Neural progenitor cell (in vitro differentiated cells): ENCODE results near the gene FAAH2. TPM values are rescaled to one million over a fixed set of nuclear protein-coding genes. Genes with fewer than 3 reads are reported as not detected.

Experiments used
- DNase-seq: peaks from one replicate; pipeline ENCODE4 v3.0.0-alpha.2; 2016; ENCODE audit warnings: low spot score
- H2AFZ ChIP-seq: fragments of 200-600 bp; sonication (generic); replicated peaks from 2 replicates; pipeline ENCODE4 v1.6.1; 2016; ENCODE audit warnings: antibody characterized with exemption
- H3F3A ChIP-seq: fragments of 200-600 bp; sonication (generic); 2 replicates; pipeline ENCODE4 v1.6.1; 2016; ENCODE audit warnings: antibody characterized with exemption, low read depth
- H3K27ac ChIP-seq: fragments of 200-600 bp; sonication (generic); 2 replicates; pipeline ENCODE4 v1.5.1; 2016; ENCODE audit warnings: mild to moderate bottlenecking
- H3K27me3 ChIP-seq: fragments of 200-600 bp; sonication (generic); 2 replicates; pipeline ENCODE4 v1.6.1; 2016; ENCODE audit warnings: mild to moderate bottlenecking, moderate library complexity
- H3K36me3 ChIP-seq: fragments of 200-600 bp; sonication (generic); 2 replicates; pipeline ENCODE4 v1.5.1; 2016
- H3K4me1 ChIP-seq: fragments of 200-600 bp; sonication (generic); 2 replicates; pipeline ENCODE4 v1.6.1; 2016; ENCODE audit warnings: mixed run types
- H3K4me2 ChIP-seq: fragments of 200-600 bp; sonication (generic); 2 replicates; pipeline ENCODE4 v1.6.1; 2016
- H3K4me3 ChIP-seq: fragments of 200-600 bp; sonication (generic); 2 replicates; pipeline ENCODE4 v1.5.1; 2016
- H3K79me2 ChIP-seq: fragments of 200-600 bp; sonication (generic); 2 replicates; pipeline ENCODE4 v1.6.1; 2016; ENCODE audit warnings: low read depth
- H3K9ac ChIP-seq: fragments of 200-600 bp; sonication (generic); 2 replicates; pipeline ENCODE4 v1.6.1; 2016
- H3K9me3 ChIP-seq: fragments of 200-600 bp; sonication (generic); 2 replicates; pipeline ENCODE4 v1.5.1; 2016; ENCODE audit warnings: low read depth
- H4K20me1 ChIP-seq: fragments of 200-600 bp; sonication (generic); 2 replicates; pipeline ENCODE4 v1.6.1; 2016; ENCODE audit warnings: low read depth
- H3K27ac Mint-ChIP-seq: 3 replicates; pipeline ENCODE4 v1.8.0; 2021; ENCODE audit warnings: mixed read lengths
- H3K27me3 Mint-ChIP-seq: 2 replicates; pipeline ENCODE4 v1.8.0; 2022; ENCODE audit warnings: low read depth, mild to moderate bottlenecking, inconsistent platforms, moderate library complexity, mixed read lengths; ENCODE audit not compliant: insufficient read depth
- H3K36me3 Mint-ChIP-seq: 3 replicates; pipeline ENCODE4 v1.8.0; 2021; ENCODE audit warnings: mixed read lengths
- H3K4me1 Mint-ChIP-seq: 3 replicates; pipeline ENCODE4 v1.8.0; 2021; ENCODE audit warnings: mixed read lengths
- H3K4me3 Mint-ChIP-seq: 3 replicates; pipeline ENCODE4 v1.8.0; 2021; ENCODE audit warnings: mild to moderate bottlenecking, moderate library complexity, mixed read lengths
- H3K9me3 Mint-ChIP-seq: 3 replicates; pipeline ENCODE4 v1.8.0; 2020; ENCODE audit warnings: mixed read lengths
- CTCF ChIP-seq: fragments of 200-600 bp; sonication (generic); IDR thresholded peaks from 2 replicates; pipeline ENCODE4 v1.5.1; 2017; ENCODE audit warnings: antibody characterized with exemption, mild to moderate bottlenecking
- EZH2 ChIP-seq: fragments of 200-600 bp; sonication (generic); IDR thresholded peaks from 2 replicates; pipeline ENCODE4 v1.6.1; 2017; ENCODE audit warnings: antibody characterized with exemption, mild to moderate bottlenecking, moderate library complexity
- EZH2phosphoT487 ChIP-seq: fragments of 200-600 bp; sonication (generic); IDR thresholded peaks from 2 replicates; pipeline ENCODE4 v1.6.1; 2017; ENCODE audit warnings: antibody characterized with exemption
- total RNA-seq: library from RNA; depleted of rRNA; stranded (reverse); fragments of >200 nt; gene quantifications from 2 replicates; pipeline ENCODE4 v1.2.3, GENCODE V29; 2015; ENCODE audit warnings: low replicate concordance

FAAH2 gene
- total RNA-seq, 1 donor from 2014 or later, result 24.6 TPM

- Mint-ChIP-seq H3K27ac (no peak overlapping the region), H3K9me3 (peaks cover 8% of the 10 kb centered on the region), H3K4me1 (no peaks in the 10 kb centered on the region), H3K36me3 (no peaks in the 10 kb centered on the region), H3K4me3 (no peak overlapping the region), H3K27me3 (no peaks in the 10 kb centered on the region)
- no peaks in the 10 kb centered on the region for H3K9me3 ChIP-seq
- H3K36me3 ChIP-seq, result no peaks in the 10 kb centered on the region
- H4K20me1 ChIP-seq, result no peaks in the 10 kb centered on the region
- no peak overlapping the region for H3K4me2 ChIP-seq
- no peak overlapping the region for H3K9ac ChIP-seq
- no peak overlapping the region for H2AFZ ChIP-seq
- TF ChIP-seq EZH2phosphoT487 (no peak), CTCF (no peak), EZH2 (no peak)
- no peak overlapping the region for H3K27ac ChIP-seq
- no peaks in the 10 kb centered on the region for H3K4me1 ChIP-seq
- no peaks in the 10 kb centered on the region for H3K79me2 ChIP-seq
- H3F3A ChIP-seq, result no peaks in the 10 kb centered on the region
- DNase-seq, result no peak
- no peaks in the 10 kb centered on the region for H3K27me3 ChIP-seq
- no peak overlapping the region for H3K4me3 ChIP-seq
Observed at GRCh38 chrX:57445076-57445475, 158.6 kb downstream of the FAAH2 start.

GRCh38 chrX:57445832-57446231 is 159.3 kb downstream of the FAAH2 start:
- H4K20me1 ChIP-seq, result no peaks in the 10 kb centered on the region
- TF ChIP-seq EZH2phosphoT487 (no peak), EZH2 (no peak), CTCF (no peak)
- H3K4me3 ChIP-seq, result no peak overlapping the region
- Mint-ChIP-seq H3K4me1 (no peaks in the 10 kb centered on the region), H3K27me3 (no peaks in the 10 kb centered on the region), H3K36me3 (no peaks in the 10 kb centered on the region), H3K9me3 (peaks cover 2% of the 10 kb centered on the region), H3K27ac (no peak overlapping the region), H3K4me3 (no peak overlapping the region)
- no peaks in the 10 kb centered on the region for H3K36me3 ChIP-seq
- H3K79me2 ChIP-seq, result no peaks in the 10 kb centered on the region
- no peaks in the 10 kb centered on the region for H3K27me3 ChIP-seq
- H3K9me3 ChIP-seq, result no peaks in the 10 kb centered on the region
- H3K27ac ChIP-seq, result no peak overlapping the region
- H3K4me2 ChIP-seq, result no peak overlapping the region
- no peaks in the 10 kb centered on the region for H3K4me1 ChIP-seq
- H3K9ac ChIP-seq, result no peak overlapping the region
- no peak for DNase-seq
- H2AFZ ChIP-seq, result no peak overlapping the region
- H3F3A ChIP-seq, result no peaks in the 10 kb centered on the region

DNA sequence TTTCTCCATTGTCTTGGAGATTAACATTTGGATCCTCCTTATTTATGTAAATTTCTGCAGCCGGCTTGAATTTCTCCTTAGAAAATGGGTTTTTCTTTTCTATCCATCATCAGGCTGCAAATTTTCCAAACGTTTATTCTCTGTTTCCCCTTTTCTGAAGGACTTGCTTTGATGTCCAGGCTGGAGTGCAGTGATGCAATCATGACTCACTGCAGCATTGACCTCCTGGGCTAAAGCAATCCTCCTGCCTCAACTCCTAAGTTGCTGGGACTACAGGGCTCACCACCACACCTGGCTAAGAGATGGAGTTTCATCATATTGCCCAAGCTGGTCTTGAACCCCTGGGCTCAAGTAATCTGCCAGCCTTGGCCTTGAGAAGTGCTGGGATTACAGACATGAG is 161.3 kb downstream of the FAAH2 start:
- no peak overlapping the region for H3K9ac ChIP-seq

More for the DNA sequence above, 161.3 kb downstream of the FAAH2 start:
- no peak overlapping the region for H3K4me3 Mint-ChIP-seq
- H3K27me3 Mint-ChIP-seq, result no peaks in the 10 kb centered on the region
- H3K36me3 Mint-ChIP-seq, result no peaks in the 10 kb centered on the region
- H3K4me2 ChIP-seq, result no peak overlapping the region
- no peak overlapping the region for H3K4me3 ChIP-seq
- peaks cover 2% of the 10 kb centered on the region for H3K9me3 Mint-ChIP-seq
- H3K4me1 Mint-ChIP-seq, result no peaks in the 10 kb centered on the region
- no peaks in the 10 kb centered on the region for H3K36me3 ChIP-seq
- H4K20me1 ChIP-seq, result no peaks in the 10 kb centered on the region
- no peaks in the 10 kb centered on the region for H3K79me2 ChIP-seq
- H3K27ac Mint-ChIP-seq, result no peak overlapping the region
- H3K27me3 ChIP-seq, result no peaks in the 10 kb centered on the region
- H3F3A ChIP-seq, result no peaks in the 10 kb centered on the region
- H3K4me1 ChIP-seq, result no peaks in the 10 kb centered on the region
- H2AFZ ChIP-seq, result no peak overlapping the region
- DNase-seq, result no peak
- TF ChIP-seq EZH2 (no peak), EZH2phosphoT487 (no peak), CTCF (no peak)
- H3K9me3 ChIP-seq, result no peaks in the 10 kb centered on the region
- no peak overlapping the region for H3K27ac ChIP-seq
